Measurements from ENCODE around the gene SLC6A6.

DNA sequence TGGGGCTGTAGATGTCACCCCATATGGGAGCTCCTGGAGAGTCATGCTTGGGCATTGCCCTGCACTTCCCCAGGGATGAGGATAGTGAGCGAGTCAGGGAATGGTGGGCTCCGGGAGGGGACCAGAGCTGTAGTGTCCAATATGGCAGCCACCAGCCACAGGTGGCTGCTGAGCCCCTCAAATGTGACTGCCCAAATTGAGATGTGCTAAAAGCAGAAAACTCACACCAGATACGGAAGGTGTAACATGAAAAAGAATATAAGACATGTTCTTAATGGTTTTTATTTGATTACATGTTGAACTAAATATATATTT lies 106.1 kb downstream of the SLC6A6 start:
- no peak for TF ChIP-seq POLR2A (IDR thresholded peaks at IDR 0.05)
- TF ChIP-seq, protein P1, sequence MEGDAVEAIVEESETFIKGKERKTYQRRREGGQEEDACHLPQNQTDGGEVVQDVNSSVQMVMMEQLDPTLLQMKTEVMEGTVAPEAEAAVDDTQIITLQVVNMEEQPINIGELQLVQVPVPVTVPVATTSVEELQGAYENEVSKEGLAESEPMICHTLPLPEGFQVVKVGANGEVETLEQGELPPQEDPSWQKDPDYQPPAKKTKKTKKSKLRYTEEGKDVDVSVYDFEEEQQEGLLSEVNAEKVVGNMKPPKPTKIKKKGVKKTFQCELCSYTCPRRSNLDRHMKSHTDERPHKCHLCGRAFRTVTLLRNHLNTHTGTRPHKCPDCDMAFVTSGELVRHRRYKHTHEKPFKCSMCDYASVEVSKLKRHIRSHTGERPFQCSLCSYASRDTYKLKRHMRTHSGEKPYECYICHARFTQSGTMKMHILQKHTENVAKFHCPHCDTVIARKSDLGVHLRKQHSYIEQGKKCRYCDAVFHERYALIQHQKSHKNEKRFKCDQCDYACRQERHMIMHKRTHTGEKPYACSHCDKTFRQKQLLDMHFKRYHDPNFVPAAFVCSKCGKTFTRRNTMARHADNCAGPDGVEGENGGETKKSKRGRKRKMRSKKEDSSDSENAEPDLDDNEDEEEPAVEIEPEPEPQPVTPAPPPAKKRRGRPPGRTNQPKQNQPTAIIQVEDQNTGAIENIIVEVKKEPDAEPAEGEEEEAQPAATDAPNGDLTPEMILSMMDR (IDR thresholded peaks at IDR 0.05) = no peak

All from lower leg skin (tissue), 3 donors.